Mesendoderm (in vitro differentiated cells): ENCODE results near the gene SAA1. TPM values are rescaled to one million over a fixed set of nuclear protein-coding genes. Genes with fewer than 3 reads are reported as not detected.

ENCODE experiments used
- small RNA-seq: library from polyadenylated mRNA; stranded (forward); fragments of <200 nt; extraction: miRNeasy Mini kit (QIAGEN cat#:217004); gene quantifications from one replicate; pipeline ENCODE3, GENCODE V24; 2013; ENCODE audit not compliant: insufficient read depth

The SAA1 gene

Small RNA genes within 50 kb of the gene (small RNA-seq; reads per million reads assigned to genes)
- not detected for gene RNA5SP333
- not detected for gene RNA5SP334
